CD14-positive monocyte (primary cell): Measurements from ENCODE around the gene INCENP. TPM values are rescaled to one million over a fixed set of nuclear protein-coding genes. Genes with fewer than 3 reads are reported as not detected.
A peak's percentile ranks its signal among the peaks of the same experiment; 100 is the strongest.

ENCODE experiments used
- DNase-seq, 3 donors: peaks; one replicate each; pipeline ENCODE4 v3.0.0-alpha.2; 2011 to 2022
- H2AFZ ChIP-seq: 2 replicates; pipeline ENCODE4 v1.6.0; 2012; ENCODE audit warnings: mild to moderate bottlenecking, low read depth, low read length, inconsistent platforms; ENCODE audit not compliant: insufficient read depth, poor library complexity, severe bottlenecking
- H3K27ac ChIP-seq, 2 donors: 1 replicate in 1 of 2; 2 replicates in 1 of 2; pipeline ENCODE4 v1.5.1; 2012 to 2013; ENCODE audit warnings: low read length in 2 of 2, control low read depth in 1 of 2, inconsistent platforms in 1 of 2, low read depth in 1 of 2, mild to moderate bottlenecking in 1 of 2
- H3K27me3 ChIP-seq, 2 donors: one replicate each; pipeline versions ENCODE4 v1.6.0 to v1.6.1; 2011 to 2013; ENCODE audit warnings: low read length in 2 of 2; ENCODE audit not compliant: control insufficient read depth in 2 of 2, insufficient read depth in 2 of 2
- H3K36me3 ChIP-seq, 2 donors: replicated peaks in 1 of 2; 1 replicate in 1 of 2; 2 replicates in 1 of 2; pipeline versions ENCODE4 v1.5.1 to v1.6.1; 2012 to 2013; ENCODE audit warnings: low read length in 2 of 2, control low read depth in 1 of 2, inconsistent platforms in 1 of 2, mild to moderate bottlenecking in 1 of 2; ENCODE audit not compliant: insufficient read depth in 2 of 2, control insufficient read depth in 1 of 2
- H3K4me1 ChIP-seq, 2 donors: 1 replicate in 1 of 2; 2 replicates in 1 of 2; pipeline versions ENCODE4 v1.5.1 to v1.6.1; 2012 to 2013; ENCODE audit warnings: low read length in 2 of 2, control low read depth in 1 of 2, inconsistent platforms in 1 of 2, mild to moderate bottlenecking in 1 of 2, moderate library complexity in 1 of 2; ENCODE audit not compliant: insufficient read depth in 2 of 2, control insufficient read depth in 1 of 2
- H3K4me2 ChIP-seq: replicated peaks from 2 replicates; pipeline ENCODE3; 2012; ENCODE audit warnings: low read length, moderate library complexity, mild to moderate bottlenecking; ENCODE audit not compliant: poor library complexity, severe bottlenecking; ENCODE audit errors: extremely low read depth
- H3K4me3 ChIP-seq, 3 experiments: fragments of 200-600 bp in 1 of 3; sonication (generic) in 1 of 3; replicated peaks in 1 of 3; 1 replicate in 2 of 3; 2 replicates in 1 of 3; pipeline ENCODE4 v1.5.1; 2011 to 2013; ENCODE audit warnings: low read length in 3 of 3, mild to moderate bottlenecking in 3 of 3, control low read depth in 2 of 3, low read depth in 2 of 3, inconsistent platforms in 1 of 3, moderate library complexity in 1 of 3
- H3K79me2 ChIP-seq: 2 replicates; pipeline ENCODE4 v1.6.0; 2012; ENCODE audit warnings: mild to moderate bottlenecking, control low read depth, inconsistent platforms, low read length, moderate library complexity; ENCODE audit not compliant: insufficient read depth
- H3K9ac ChIP-seq: 2 replicates; pipeline ENCODE4 v1.6.0; 2017; ENCODE audit warnings: low read length, mild to moderate bottlenecking; ENCODE audit not compliant: insufficient read depth, poor library complexity, severe bottlenecking
- H3K9me3 ChIP-seq, 2 donors: replicated peaks in 1 of 2; 1 replicate in 1 of 2; 2 replicates in 1 of 2; pipeline versions ENCODE4 v1.5.1 to v1.6.1; 2012 to 2013; ENCODE audit warnings: low read length in 2 of 2, control low read depth in 1 of 2; ENCODE audit not compliant: control insufficient read depth in 1 of 2, insufficient read depth in 1 of 2
- H4K20me1 ChIP-seq: 2 replicates; pipeline ENCODE4 v1.6.0; 2012; ENCODE audit warnings: mild to moderate bottlenecking, low read length, control low read depth, moderate library complexity; ENCODE audit not compliant: insufficient read depth
- H3K27ac Mint-ChIP-seq, 7 donors: one replicate each; pipeline ENCODE4 v1.8.0; 2020; ENCODE audit warnings: mild to moderate bottlenecking in 7 of 7, mixed read lengths in 7 of 7, moderate library complexity in 6 of 7, inconsistent platforms in 2 of 7
- H3K27me3 Mint-ChIP-seq, 3 donors: one replicate each; pipeline ENCODE4 v1.8.0; 2021 to 2022; ENCODE audit warnings: low read depth in 3 of 3, mild to moderate bottlenecking in 3 of 3, mixed read lengths in 3 of 3, moderate library complexity in 3 of 3, inconsistent platforms in 1 of 3
- H3K36me3 Mint-ChIP-seq, 2 donors: one replicate each; pipeline ENCODE4 v1.8.0; 2020; ENCODE audit warnings: mixed read lengths in 2 of 2, inconsistent platforms in 1 of 2, mild to moderate bottlenecking in 1 of 2
- H3K4me1 Mint-ChIP-seq: one replicate; pipeline ENCODE4 v1.8.0; 2020; ENCODE audit warnings: mild to moderate bottlenecking, mixed read lengths
- H3K4me3 Mint-ChIP-seq, 2 donors: one replicate each; pipeline ENCODE4 v1.8.0; 2020; ENCODE audit warnings: mild to moderate bottlenecking in 2 of 2, mixed read lengths in 2 of 2, moderate library complexity in 1 of 2
- H3K9me3 Mint-ChIP-seq, 7 donors: one replicate each; pipeline ENCODE4 v1.8.0; 2020 to 2022; ENCODE audit warnings: mixed read lengths in 7 of 7, mild to moderate bottlenecking in 6 of 7, moderate library complexity in 6 of 7, inconsistent platforms in 2 of 7
- WGBS: methylation state at CpG from one replicate; pipeline ENCODE4 v1.1.5; 2013; ENCODE audit warnings: missing lambda C conversion rate; ENCODE audit not compliant: insufficient coverage; 5-methylcytosine and 5-hydroxymethylcytosine counted together
- intact Hi-C, 2 donors: fragments of 100-400 bp; cut with micrococcal nuclease; formaldehyde crosslinking; loops; one replicate each; pipeline versions ENCODE4 v1.15.0 to v1.15.1; 2023
- polyA plus RNA-seq, 3 donors: library from polyadenylated mRNA; depleted of rRNA in 1 of 3; unstranded in 2 of 3; stranded (reverse) in 1 of 3; fragments of 300-500 nt in 2 of 3; fragments of >200 nt in 1 of 3; fragmentation: Illumina TruSeq in 2 of 3; gene quantifications; 1 replicate in 2 of 3; 2 replicates in 1 of 3; pipeline ENCODE4 v1.2.3, GENCODE V29; 2012 to 2021
- TF ChIP-seq, protein P1 (sequence below): fragments of 200-600 bp; IDR thresholded peaks from one replicate; pipeline ENCODE4 v1.8.0; 2022; ENCODE audit warnings: antibody characterized with exemption, mild to moderate bottlenecking

The INCENP gene
- polyA plus RNA-seq, 3 donors, result 0.75 to 7.0 (median 1.0) TPM

DNA sequence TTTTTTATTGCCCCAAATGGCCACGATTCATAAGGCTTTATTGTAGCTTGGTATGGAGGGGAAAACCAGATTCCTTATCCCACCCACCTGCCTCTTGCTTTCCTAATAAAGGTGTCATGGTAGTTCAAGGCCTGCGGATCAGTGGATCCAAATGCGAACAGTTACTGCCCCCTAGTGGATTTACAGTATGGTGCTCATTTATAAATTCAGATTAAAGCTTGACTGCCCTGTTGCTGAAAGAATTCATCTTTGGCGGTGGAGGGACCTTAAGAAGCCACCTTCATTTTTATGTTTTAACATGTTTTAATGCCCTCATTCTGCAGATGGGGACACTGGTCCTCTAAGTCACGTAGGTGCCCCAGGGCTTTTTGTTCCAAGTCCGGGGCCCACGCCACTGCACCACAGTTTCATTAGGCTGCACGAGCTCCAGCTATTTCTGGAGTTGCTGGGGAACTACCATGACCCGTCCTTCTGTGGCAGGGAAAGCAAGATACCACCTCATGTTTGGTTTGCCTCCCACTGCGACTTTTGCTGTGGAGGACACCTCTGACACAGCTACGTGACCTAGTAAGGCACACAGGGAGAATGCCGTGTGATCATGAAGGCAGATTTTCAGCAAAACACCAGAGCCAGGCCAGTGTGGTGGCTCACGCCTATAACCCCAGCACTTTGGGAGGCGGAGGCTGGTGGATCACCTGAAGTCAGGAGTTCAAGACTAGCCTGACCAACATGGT, 15.6 kb upstream of the INCENP start:
- no peak overlapping the region for H3K9ac ChIP-seq
- no peak overlapping the region for H3K4me3 ChIP-seq
- H3K79me2 ChIP-seq, result no peaks in the 10 kb centered on the region
- no peaks in the 10 kb centered on the region for H3K27me3 ChIP-seq
- H3K4me2 ChIP-seq, result no peak overlapping the region
- no peak overlapping the region for H2AFZ ChIP-seq
- H3K9me3 ChIP-seq, result peaks cover 0 to 8% of the 10 kb centered on the region in 2 donors
- H3K36me3 ChIP-seq, result no peaks in the 10 kb centered on the region
- peaks cover 0 to 2% of the 10 kb centered on the region in 2 donors for H3K36me3 Mint-ChIP-seq
- peak; percentile 48 to 73 (median 66) for DNase-seq
- 65% methylated on average over 11 of the region's 14 CpGs for WGBS
- no peak overlapping the region for H3K27ac ChIP-seq
- TF ChIP-seq, protein P1, sequence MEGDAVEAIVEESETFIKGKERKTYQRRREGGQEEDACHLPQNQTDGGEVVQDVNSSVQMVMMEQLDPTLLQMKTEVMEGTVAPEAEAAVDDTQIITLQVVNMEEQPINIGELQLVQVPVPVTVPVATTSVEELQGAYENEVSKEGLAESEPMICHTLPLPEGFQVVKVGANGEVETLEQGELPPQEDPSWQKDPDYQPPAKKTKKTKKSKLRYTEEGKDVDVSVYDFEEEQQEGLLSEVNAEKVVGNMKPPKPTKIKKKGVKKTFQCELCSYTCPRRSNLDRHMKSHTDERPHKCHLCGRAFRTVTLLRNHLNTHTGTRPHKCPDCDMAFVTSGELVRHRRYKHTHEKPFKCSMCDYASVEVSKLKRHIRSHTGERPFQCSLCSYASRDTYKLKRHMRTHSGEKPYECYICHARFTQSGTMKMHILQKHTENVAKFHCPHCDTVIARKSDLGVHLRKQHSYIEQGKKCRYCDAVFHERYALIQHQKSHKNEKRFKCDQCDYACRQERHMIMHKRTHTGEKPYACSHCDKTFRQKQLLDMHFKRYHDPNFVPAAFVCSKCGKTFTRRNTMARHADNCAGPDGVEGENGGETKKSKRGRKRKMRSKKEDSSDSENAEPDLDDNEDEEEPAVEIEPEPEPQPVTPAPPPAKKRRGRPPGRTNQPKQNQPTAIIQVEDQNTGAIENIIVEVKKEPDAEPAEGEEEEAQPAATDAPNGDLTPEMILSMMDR, result peak; percentile 76
- H3K4me1 ChIP-seq, result peaks cover 18 to 19% of the 10 kb centered on the region in 2 donors
- peaks cover 14% of the 10 kb centered on the region for H3K4me1 Mint-ChIP-seq
- intact Hi-C loops, result loop anchor here (2.0 to 5.0 kb wide), 4 partner anchors 209 to 311 kb away; no protein-coding TSS in a partner anchor
- peaks cover 2 to 10% (median 8%) of the 10 kb centered on the region in 3 donors for H3K27me3 Mint-ChIP-seq
- H3K4me3 Mint-ChIP-seq, result no peak overlapping the region
- no peaks in the 10 kb centered on the region for H4K20me1 ChIP-seq
- H3K27ac Mint-ChIP-seq, result no peak overlapping the region
- H3K9me3 Mint-ChIP-seq, result peaks cover 7 to 13% (median 9%) of the 10 kb centered on the region in 7 donors

DNA sequence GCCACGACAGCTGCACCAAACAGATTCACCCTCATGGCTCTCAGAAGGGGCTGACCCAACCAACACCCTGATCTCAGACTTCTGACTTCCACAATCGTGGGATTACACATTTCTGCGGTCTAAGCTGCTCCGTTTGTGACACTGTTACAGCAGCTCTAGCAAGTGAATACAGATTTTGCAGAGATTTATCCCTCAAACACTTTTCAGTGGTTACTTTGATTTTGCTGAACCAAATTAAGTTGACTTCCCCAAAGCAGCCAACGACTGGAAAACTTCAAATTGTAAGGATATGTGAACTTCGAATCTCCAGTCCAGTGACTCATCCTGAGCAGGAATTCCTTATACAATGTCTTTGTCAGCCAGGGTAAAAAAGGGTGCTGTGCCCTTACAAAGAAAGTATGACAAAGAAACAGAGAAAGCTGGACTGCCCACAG, 14.8 kb upstream of the INCENP start:
- Histone ChIP-seq H2AFZ (no peak overlapping the region), H3K4me3 (no peak overlapping the region), H3K4me2 (no peak overlapping the region), H4K20me1 (no peaks in the 10 kb centered on the region), H3K9me3 (peaks cover 0 to 8% of the 10 kb centered on the region in 2 donors), H3K9ac (no peak overlapping the region), H3K27ac (no peak overlapping the region), H3K79me2 (no peaks in the 10 kb centered on the region), H3K27me3 (no peaks in the 10 kb centered on the region), H3K36me3 (no peaks in the 10 kb centered on the region), H3K4me1 (peaks cover 18 to 19% of the 10 kb centered on the region in 2 donors)
- TF ChIP-seq, protein P1, result no peak
- 45% methylated on average over 6 of the region's 6 CpGs for WGBS
- H3K36me3 Mint-ChIP-seq, result peaks cover 0 to 2% of the 10 kb centered on the region in 2 donors
- intact Hi-C loops, result loop anchor here (2.0 to 5.0 kb wide), 4 partner anchors 210 to 312 kb away; no protein-coding TSS in a partner anchor
- peaks cover 2 to 10% (median 8%) of the 10 kb centered on the region in 3 donors for H3K27me3 Mint-ChIP-seq
- peaks cover 14% of the 10 kb centered on the region for H3K4me1 Mint-ChIP-seq
- DNase-seq, result no peak
- H3K9me3 Mint-ChIP-seq, result peaks cover 7 to 10% (median 9%) of the 10 kb centered on the region in 7 donors
- H3K4me3 Mint-ChIP-seq, result no peak overlapping the region
- no peak overlapping the region for H3K27ac Mint-ChIP-seq
